ENCODE results near the gene GUCY2C.
"Not testable (repeated sequence)": the region's sequence is repeated elsewhere in the genome, so short reads cannot be mapped to it uniquely, and the experiment has no call there.

The GUCY2C gene

GRCh38 chr12:14694145-14694714 is 2.2 kb downstream of the GUCY2C start:
- DNase-seq: no peak
- Histone ChIP-seq H3K27me3 (replicated peaks) (no peaks in the 10 kb centered on the region), H3K4me3 (ENCODE audit: low read depth, low read length) (no peak overlapping the region), H3K27ac (no peak overlapping the region), H3K36me3 (replicated peaks) (no peaks in the 10 kb centered on the region)
- no peak for TF ChIP-seq CTCF (IDR thresholded peaks at IDR 0.05; ENCODE audit: low read depth, low read length, missing control alignments)
- in situ Hi-C loops (cut with HindIII; ENCODE audit: low pct_ligation_motif_present, low sequenced_read_pairs): no loop called here

DNA sequence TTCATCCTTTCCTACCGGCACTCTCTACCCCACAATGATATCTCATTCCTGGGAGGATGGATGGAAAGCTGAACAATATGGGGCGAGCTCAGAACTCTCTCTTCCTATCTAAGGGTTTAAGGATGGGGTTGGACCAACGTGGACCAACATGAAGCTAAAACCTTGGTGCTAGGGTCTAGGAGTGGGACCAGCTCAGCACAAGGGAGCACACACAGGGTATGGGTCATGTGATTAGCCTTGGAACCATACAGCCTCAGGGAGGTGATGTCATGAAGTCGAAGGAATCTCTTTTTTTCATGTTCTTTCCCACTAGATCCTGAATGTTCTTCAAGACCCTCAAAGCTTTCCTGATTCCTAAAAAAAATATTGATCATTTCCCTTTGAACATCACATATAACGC is 3.3 kb downstream of the GUCY2C start:
- Histone ChIP-seq H3K27ac (no peak overlapping the region), H3K36me3 (replicated peaks) (no peaks in the 10 kb centered on the region), H3K4me3 (ENCODE audit: low read depth, low read length) (no peak overlapping the region), H3K27me3 (replicated peaks) (no peaks in the 10 kb centered on the region)
- TF ChIP-seq CTCF (IDR thresholded peaks at IDR 0.05; ENCODE audit: low read depth, low read length, missing control alignments): no peak
- DNase-seq: no peak
- in situ Hi-C loops (cut with HindIII; ENCODE audit: low pct_ligation_motif_present, low sequenced_read_pairs): no loop called here

GRCh38 chr12:14691560-14691959 is 4.8 kb downstream of the GUCY2C start:
- Histone ChIP-seq H3K27me3 (replicated peaks) (no peaks in the 10 kb centered on the region), H3K4me3 (ENCODE audit: low read depth, low read length) (no peak overlapping the region), H3K27ac (no peak overlapping the region), H3K36me3 (replicated peaks) (no peaks in the 10 kb centered on the region)
- in situ Hi-C loops (cut with HindIII; ENCODE audit: low pct_ligation_motif_present, low sequenced_read_pairs): no loop called here
- no peak for TF ChIP-seq CTCF (IDR thresholded peaks at IDR 0.05; ENCODE audit: low read depth, low read length, missing control alignments)
- no peak for DNase-seq

DNA sequence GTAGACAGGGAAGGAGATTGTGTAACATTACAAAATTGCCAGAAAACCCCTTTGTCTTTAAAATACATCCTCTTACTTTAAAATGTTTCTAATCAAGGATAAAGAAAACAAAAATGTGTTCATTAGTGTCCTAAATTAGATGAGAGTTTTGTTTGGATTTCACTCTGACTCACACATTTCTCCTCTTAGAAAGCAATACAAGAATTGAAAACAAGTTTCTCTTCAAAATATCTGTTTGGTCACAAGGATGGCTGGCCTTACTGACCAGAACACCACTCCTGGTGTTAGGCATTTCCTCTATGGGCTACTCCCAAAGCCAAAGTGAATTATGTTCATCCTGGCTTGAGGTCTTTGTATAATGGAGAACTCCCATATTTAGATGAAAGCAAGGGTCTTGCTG is 6.4 kb downstream of the GUCY2C start:
- in situ Hi-C loops (cut with HindIII; ENCODE audit: low pct_ligation_motif_present, low sequenced_read_pairs): no loop called here

GRCh38 chr12:14689144-14689543 is 7.3 kb downstream of the GUCY2C start:
- Histone ChIP-seq H3K4me3 (ENCODE audit: low read depth, low read length) (no peak overlapping the region), H3K27ac (no peak overlapping the region), H3K27me3 (replicated peaks) (no peaks in the 10 kb centered on the region), H3K36me3 (replicated peaks) (no peaks in the 10 kb centered on the region)
- TF ChIP-seq CTCF (IDR thresholded peaks at IDR 0.05; ENCODE audit: low read depth, low read length, missing control alignments): no peak
- in situ Hi-C loops (cut with HindIII; ENCODE audit: low pct_ligation_motif_present, low sequenced_read_pairs): no loop called here
- no peak for DNase-seq

More for the DNA sequence above, 6.4 kb downstream of the GUCY2C start:
- H3K27ac ChIP-seq: no peak overlapping the region
- H3K4me3 ChIP-seq (ENCODE audit: low read depth, low read length): no peak overlapping the region
- no peak for TF ChIP-seq CTCF (IDR thresholded peaks at IDR 0.05; ENCODE audit: low read depth, low read length, missing control alignments)
- no peaks in the 10 kb centered on the region for H3K36me3 ChIP-seq (replicated peaks)
- no peaks in the 10 kb centered on the region for H3K27me3 ChIP-seq (replicated peaks)
- no peak for DNase-seq

DNA sequence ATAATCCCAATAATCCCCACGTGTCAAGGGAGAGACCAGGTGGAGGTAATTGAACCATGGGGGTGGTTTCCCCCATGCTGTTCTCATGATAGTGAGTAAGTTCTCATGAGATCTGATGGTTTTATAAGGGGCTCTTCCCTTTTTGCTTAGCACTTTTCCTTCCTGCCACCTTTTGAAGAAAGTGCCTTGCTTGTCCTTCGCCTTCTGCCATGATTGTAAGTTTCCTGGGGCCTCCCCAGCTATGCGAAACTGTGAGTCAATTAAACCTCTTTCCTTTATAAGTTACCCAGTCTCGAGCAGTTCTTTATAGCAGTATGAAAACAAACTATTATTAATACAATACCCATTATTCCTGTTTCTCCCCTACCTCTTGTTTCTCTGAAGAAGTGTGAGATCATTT is 14.2 kb downstream of the GUCY2C start:
- DNase-seq; H3K27ac ChIP-seq; in situ Hi-C loops (cut with HindIII; ENCODE audit: low pct_ligation_motif_present, low sequenced_read_pairs); H3K27me3 ChIP-seq (replicated peaks); H3K4me3 ChIP-seq (ENCODE audit: low read depth, low read length); H3K36me3 ChIP-seq (replicated peaks): not testable (repeated sequence)
